DLD1 (cell line): ENCODE results near the gene LSM4.

Source experiments
- in situ Hi-C: cut with HindIII; loops from 2 replicates; pipeline ENCODE4 v1.10.0; 2017; ENCODE audit warnings: low sequenced_read_pairs

LSM4 gene

DNA sequence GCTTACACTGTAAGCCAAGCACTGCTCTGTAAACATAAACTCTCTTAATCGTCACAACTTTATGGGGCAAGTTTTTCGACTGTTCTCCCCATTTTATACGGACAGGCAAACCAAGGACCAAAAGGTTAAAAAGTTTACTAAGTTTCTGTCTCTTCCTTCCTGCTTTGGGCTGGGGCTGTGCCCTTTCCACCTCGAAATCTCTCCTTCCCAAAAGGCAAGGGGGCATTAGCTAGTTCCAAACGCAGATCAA is 43.7 kb downstream of the LSM4 start:
- in situ Hi-C loops: no loop called here

DNA sequence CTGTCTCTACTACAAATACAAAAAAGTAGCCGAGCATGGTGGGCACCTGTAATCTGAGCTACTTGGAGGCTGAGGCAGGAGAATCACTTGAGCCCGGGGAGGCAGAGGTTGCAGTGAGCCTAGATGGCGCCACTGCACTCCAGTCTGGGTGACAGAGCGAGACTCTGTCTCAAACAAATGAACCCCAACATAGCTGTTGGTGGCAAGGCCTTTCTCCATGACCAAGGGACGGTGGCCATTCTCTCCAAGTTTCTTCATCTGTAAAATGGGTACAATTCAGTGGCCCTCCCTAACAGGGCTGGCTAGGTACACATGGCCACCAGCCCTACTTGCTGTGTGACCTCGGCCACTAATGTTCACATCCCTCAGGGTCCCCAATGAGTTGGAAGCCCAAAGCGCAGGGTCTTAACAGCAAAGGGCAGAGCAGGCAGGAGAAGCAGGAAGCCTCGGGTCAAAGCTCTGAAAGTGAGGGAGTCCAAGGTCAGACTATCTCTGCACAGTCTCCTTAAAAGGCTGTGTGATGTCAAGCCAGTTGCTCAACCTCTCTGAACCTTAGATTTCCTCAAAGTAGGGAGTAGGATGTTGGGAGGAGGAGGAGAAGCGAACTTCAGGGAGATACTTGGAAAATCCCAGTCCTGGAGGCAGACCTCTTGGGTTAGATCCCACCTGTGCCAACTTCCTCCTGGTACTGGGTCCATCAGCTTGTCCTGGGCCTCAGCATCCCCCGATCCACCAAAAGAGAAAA is 44.2 kb downstream of the LSM4 start:
- in situ Hi-C loops: no loop called here

DNA sequence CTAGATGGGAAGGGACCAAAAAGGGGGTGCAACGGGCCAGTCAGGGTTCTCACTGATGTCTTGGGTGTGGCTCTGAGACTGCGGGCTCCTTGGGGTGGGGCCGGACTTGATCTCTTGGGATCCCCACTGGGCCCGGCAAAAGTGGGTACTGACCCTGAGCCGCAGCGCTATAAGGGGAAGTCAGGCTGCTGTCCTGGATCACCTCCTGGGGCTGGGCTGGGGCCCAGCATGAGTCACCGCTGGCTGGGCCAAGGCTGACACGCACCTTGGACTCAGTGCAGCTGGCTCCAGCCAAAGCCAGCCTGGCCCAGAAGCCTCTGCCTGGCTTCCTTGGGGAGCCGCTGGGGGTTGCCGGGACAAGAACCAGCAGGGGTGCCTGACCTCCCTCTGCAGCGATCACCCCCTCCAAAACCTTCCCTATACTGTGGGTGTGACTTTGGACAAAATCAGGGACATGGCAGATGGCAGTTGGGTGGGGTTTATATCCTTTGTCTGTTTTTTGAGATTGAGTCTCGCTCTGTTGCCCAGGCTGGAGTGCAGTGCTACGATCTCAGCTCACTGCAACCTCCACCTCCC is 48.0 kb downstream of the LSM4 start:
- in situ Hi-C loops: no loop called here

DNA sequence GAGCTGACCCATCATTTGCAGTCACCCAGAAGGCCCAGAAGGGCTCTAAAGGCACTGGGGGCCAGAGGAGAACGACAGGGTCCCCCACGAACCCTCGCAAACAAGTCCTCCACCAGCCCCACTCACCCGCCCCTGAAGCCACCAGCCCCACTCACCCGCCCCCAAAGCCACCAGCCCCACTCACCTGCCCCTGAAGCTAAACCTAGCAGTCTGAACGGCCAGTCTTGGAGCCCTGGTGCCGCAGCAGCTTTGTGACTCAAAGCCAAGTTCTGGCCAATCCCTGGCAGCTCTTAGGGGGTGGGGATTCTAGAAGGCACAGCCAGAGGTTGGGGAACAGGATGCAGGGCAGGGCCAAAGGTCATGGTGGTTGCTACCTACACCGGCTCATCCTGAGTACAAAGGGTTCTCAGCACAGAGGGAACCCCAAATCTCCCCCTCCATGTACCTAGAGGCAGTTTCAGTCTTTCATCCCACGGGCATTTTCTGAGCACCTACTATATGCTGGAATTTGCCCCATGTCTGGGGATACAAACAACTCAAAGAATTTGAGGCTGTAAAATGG is 48.6 kb downstream of the LSM4 start, which contains the start of gene IQCN:
TSS of gene IQCN (minus strand) at position 234 of the 562 bp plus-strand sequence. CDS start 4,974 bp downstream, outside the sequence.
- in situ Hi-C loops: no loop called here

DNA sequence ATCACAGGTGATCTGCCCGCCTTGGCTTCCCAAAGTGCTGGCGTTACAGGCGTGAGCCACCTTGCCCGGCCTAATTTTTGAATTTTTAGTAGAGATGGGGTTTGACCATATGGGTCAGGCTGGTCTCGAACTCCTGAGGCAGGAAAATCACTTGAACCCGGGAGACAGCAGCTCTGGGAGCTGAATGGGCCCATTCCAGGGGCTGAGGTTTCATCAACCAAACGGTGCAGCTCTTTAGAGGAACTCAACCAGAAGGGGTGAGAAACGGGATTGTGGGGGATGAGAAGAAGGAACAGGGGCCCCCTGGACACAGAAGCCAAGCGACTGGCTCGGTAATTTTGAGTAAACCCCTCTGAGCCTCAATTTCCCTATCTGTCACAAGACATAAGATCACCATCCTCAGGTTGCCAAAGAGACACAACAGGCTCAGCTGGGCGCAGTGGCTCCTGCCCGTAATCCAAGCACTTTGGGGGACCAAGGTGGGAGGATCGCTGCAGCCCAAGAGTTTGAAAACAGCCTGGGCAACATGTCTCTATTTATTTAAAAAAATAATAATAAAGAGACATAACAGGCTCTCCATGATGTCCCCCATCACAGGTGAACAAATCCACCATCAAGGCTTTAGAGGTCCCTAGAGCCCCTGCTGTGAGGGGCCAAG is 49.2 kb downstream of the LSM4 start:
- in situ Hi-C loops: no loop called here

DNA sequence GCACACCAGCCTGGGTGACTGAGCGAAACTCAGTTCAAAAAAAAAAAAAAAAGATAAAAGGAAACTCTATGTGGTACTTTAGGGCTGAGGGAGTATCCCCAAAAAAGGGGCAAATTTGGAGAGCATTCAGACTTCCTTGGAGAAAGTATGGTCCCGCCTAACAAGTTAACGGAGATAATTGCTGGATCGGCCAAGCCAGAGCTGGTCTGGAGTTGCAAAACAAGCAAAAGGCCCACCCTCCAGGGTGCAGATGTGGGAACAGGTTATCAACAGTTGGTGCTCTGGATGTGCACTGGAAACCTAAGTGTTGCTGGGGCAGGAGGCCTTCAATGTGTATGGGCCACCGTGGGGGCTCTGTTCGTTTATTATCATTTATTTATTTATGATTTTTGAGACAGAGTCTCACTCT is 51.4 kb downstream of the LSM4 start:
- in situ Hi-C loops: no loop called here

DNA sequence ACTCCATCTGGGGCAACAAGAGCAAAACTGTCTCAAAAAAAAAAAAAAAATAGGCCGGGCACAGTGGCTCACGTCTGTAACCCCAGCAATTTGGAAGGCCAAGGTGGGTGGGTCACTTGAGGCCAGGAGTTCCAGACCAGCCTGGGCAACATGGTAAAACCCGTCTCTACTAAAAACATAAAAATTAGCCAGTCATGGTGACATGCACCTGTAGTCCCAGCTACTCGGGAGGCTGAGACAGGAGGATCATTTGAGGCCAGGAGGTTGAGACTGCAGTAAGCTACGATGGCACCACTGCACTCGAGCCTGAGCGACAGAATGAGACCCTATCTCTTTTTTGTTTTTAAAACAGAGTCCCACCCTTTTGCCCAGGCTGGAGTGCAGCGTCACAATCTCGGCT is 52.5 kb downstream of the LSM4 start:
- in situ Hi-C loops: no loop called here

DNA sequence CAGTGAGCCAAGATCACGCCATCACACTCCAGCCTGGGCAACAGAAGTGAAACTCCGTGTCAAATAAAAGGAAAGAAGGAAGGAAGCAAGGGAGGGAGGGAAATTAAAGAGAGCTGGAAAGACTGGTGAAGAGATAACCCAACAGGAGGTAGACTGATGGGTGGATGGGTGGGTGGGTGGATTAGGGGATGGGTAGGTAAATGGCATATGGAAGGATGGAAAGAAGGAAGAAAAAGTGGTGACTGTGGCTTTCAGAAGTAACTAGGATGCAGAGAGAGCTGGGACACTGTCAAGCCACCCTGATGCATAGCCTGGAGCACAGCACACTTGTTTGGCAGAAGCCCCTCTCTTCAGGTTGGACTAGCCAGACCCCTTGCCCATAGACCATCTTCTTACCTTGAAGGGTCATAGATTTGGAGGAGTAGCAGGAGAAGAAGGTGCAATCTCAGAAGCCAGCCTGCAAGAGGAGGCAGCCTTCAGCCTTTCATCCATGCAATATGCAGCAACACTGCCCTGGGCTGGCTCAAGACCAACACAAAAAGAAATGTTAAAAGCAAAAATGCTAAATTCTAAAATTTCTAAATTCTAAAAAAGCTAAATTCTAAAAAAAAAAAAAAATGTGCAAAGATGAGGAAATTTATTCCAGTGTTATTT is 53.7 kb downstream of the LSM4 start:
- in situ Hi-C loops: loop anchor here (10.0 kb wide), 1 partner anchor 84 kb away; no protein-coding TSS in a partner anchor

DNA sequence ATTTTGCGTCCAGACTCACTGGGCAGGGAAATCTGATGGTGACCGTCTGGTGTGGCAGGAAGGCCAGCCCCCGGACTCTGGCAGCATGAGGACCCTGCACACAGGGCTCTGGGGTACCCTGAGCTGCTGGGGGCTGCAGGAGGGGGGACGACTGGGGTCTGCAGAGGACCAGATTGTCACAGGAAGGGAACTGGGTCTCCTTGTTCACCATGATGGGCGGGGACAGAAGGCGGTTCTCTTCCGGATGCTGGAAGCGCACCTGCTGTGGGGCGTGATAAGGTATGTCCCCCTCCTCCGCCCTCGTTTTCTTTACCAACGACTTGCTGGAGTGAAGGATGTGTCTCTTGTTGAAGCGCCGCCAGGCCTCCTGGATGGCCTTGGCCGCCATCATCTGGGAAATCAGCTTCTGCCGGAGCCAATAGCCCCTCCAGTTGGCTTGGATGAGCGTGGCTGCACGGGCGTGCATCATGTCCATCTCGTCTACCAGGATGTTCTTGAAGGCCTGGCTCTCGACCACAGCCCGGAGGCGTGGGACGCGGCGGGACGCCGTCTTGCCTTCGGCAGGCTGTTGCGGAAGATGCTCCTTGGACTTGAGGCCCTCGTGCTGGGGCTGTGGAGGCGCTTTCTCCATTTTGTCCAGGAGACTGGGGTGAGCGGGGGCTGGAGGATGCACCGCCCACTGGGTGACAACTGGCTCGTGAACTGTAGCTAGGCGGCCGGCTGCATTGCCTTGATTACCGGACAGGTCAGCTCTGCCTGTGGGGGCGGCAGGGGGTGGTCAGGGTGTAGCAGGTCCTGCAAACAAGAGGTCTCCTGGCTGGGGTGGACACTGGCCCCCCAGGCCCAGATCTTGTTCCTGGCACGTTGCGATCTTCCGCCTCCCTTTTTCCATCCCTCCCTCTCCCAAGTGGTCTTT is 55.8 kb downstream of the LSM4 start:
- in situ Hi-C loops: loop anchor here (10.0 kb wide), 1 partner anchor 82 kb away; no protein-coding TSS in a partner anchor

DNA sequence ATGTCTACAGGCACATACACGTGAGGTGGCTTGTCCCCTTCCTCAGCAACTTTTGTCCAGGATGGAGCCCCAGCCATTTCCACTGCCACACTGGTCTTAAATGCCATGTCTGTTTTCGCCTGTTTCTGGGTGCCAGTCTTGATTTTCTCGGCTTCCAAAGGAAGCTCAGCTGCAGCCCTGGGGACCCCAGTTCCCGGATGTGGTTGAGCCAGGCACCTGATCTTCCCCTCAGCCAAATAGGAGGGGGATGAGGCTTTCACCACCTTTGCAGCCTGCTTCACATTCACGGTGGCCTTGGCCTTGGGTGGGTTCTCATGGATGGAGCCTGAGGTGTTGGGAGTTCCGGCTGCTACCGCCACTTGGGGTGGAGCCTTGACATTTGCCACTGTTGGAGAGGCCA is 57.3 kb downstream of the LSM4 start:
- in situ Hi-C loops: loop anchor here (10.0 kb wide), 1 partner anchor 81 kb away; no protein-coding TSS in a partner anchor

DNA sequence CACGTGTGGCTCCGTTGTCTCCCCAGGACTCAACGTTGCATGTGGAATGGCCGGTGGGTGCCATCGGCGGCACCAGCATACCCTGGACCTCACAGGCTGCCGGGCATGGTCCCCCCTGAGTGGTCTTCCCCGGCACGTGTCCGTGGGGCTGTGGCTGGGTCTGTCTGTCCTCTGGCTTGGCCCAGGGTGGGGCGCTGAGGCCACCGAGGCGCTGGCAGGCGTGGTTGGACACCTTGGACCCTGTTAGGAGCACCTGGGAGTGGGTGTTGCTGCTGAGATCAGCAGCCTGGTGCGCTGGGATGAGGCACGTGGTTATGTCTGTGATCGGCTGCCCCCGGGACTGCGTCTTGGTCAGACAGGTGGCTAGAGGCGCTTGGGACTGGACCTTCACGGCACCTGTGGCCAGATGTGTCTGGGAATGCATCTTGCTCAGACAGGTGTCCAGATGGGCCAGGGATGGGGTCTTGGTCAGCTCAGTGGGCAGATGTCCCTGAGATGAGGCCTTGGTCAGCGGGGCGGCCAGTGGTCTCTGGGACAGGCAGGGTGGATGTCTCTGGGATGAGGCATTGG is 57.8 kb downstream of the LSM4 start:
- in situ Hi-C loops: loop anchor here (10.0 kb wide), 1 partner anchor 80 kb away; no protein-coding TSS in a partner anchor

DNA sequence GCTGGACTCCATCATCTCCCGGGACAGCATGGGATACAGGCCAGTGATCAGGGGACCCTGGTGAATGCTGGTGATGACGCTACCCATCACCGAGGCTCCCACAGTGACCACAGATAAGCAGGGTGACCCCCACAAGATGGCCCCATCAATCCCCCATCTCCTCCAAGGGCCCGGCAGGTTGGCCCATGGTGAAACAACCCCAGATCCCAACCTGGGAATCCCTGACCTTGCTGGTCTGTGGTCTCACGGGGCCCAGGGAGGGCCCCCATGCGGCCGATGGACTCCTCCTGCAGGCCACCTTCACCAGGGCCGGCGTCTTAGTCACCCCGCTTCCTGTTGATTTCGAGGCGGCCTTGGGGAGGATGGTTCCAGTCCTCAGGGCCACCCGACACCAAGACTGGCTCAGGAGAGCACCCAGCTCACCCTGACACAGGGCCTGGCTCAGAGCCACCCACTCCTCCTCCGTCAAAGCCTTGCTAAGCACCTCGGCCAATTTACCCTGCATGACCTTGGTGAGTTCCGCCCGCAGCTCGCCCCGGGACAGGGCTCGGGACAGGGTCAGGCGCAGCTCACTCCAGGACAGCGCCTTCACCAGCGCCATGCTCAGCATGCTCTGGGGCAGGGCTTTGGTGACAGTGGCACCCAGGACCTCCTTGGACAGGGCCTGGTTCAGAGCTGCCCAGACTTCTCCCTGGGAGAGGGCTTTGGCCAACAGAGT is 58.6 kb downstream of the LSM4 start:
- in situ Hi-C loops: loop anchor here (10.0 kb wide), 1 partner anchor 79 kb away; no protein-coding TSS in a partner anchor

DNA sequence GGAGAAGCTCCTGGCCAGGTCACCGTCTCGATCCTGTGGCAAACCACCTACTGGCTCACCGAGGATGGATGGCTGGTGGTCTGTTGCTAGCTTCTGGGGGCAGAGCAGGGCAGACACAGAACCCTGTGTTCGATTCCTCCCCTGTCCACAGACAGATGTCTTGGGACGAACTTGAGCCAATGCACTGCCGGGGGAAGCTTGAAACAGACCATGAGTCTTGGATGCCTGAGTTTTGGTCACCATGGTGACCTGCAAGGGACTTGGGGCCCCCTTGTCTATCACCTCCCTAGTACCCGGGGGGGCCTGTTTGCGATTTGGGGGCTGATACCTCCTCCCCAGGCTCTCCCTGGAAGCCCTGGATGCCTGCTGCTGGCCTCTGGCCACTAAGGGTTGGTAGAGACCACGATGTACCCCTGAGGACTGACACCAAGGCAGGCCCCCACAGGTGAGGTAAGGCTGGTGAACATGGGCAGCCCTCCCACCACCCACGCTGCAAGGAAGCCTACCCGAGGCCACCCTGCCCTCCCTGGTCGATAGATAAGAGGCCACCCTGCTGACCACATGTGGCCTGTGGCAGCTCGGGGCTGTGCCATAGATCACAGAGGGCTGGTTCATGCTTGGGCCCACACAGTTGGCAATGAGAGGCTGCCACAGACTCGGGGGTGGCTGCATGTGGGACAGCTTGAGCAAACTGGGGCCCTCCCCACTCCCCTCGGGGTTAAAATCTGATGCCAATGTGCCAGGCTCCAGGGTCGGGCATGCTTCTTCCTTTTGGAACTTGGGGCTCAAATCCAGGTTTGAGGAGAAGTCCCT is 59.3 kb downstream of the LSM4 start:
- in situ Hi-C loops: loop anchor here (10.0 kb wide), 1 partner anchor 79 kb away; no protein-coding TSS in a partner anchor

DNA sequence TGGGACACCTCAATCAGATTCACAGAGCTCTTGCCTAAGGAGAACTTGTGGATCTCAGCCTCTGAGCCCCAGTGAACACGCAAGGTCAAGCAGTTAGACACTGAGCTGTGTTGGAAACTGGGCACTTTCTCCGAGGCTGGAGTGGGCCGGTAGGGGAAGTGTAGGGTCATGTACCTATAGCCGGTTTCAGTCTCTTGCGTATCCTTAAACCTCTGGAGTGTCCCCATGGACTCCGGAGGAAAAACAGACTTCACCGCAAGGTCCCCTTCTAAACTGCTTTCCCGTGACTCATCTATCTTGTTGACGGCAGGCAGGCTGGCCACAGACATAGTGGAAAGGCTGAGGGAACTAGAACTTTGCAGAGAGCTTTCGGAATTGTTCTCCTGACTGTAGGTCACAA is 60.0 kb downstream of the LSM4 start:
- in situ Hi-C loops: loop anchor here (10.0 kb wide), 1 partner anchor 78 kb away; no protein-coding TSS in a partner anchor

DNA sequence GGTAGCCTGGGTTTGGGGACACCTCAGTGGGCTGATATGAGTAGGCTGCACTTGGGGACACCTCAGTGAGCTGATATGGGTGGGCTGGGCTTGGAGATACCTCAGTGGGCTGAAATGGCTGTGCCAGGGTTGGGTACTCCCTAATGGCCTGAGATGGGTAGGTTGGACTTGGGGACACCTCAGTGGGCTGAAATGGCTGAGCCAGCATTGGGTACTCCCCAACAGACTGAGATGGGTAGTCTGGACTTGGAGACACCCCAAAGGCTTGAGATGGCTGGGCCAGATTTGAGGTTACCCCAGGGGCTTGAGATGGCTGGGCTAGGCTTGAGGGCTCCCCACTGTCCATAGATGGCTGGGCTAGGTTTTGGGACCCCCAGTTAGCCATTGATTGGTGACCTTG is 60.7 kb downstream of the LSM4 start:
- in situ Hi-C loops: loop anchor here (10.0 kb wide), 1 partner anchor 77 kb away; no protein-coding TSS in a partner anchor

DNA sequence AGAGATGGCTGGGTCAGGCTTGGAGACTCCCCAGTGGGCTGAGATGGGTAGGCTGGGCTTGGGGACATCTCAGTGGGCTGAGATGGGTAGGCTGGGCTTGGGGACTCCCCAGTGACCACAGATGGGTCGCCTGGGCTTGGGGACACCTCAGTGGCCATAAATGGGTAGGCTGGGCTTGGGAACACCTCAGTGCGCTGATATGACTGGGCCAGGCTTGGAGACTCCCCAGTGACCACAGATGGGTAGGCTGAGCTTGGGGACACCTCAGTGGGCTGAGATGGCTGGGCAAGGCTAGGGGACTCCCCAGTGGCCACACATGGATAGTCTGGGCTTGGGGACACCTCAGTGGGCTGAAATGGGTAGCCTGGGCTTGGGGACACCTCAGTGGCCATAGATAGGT is 61.4 kb downstream of the LSM4 start:
- in situ Hi-C loops: loop anchor here (10.0 kb wide), 1 partner anchor 77 kb away; no protein-coding TSS in a partner anchor

DNA sequence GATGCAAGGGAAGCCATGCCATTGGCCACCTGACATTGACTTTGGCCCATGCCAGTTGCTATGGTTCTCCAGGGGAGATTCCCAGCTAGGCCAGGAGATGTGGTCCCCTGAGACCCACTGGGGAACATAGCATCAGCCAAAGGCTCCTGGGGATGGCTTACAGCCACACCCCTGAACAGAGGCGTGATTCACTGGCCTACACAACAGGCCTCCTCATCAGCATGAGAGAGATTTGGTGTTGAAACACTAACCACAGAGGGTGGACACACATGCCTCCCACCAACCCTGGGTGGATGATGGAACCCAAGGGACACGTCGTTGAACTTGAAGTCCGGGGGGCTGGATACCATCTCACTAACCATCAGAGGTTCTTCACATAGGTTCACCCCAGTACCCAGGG is 63.0 kb downstream of the LSM4 start:
- in situ Hi-C loops: loop anchor here (10.0 kb wide), 1 partner anchor 75 kb away; no protein-coding TSS in a partner anchor
